Astrocyte of the cerebellum (primary cell): ENCODE results near the gene CCDC88A.

Experiments
- DNase-seq: peaks from one replicate; pipeline ENCODE4 v3.0.0-alpha.2; 2011; ENCODE audit warnings: low read depth
- H3K4me3 ChIP-seq: 2 replicates; pipeline ENCODE4 v1.5.1; 2011; ENCODE audit warnings: mild to moderate bottlenecking, low read depth, low read length, moderate library complexity
- CTCF ChIP-seq: IDR thresholded peaks from 2 replicates; pipeline ENCODE4 v1.5.1; 2012; ENCODE audit warnings: low read length, low read depth, moderate library complexity, mild to moderate bottlenecking; ENCODE audit errors: missing control alignments
- in situ Hi-C: cut with HindIII; loops from 2 replicates; pipeline ENCODE4 v1.10.0; 2017; ENCODE audit warnings: low sequenced_read_pairs

CCDC88A gene

DNA sequence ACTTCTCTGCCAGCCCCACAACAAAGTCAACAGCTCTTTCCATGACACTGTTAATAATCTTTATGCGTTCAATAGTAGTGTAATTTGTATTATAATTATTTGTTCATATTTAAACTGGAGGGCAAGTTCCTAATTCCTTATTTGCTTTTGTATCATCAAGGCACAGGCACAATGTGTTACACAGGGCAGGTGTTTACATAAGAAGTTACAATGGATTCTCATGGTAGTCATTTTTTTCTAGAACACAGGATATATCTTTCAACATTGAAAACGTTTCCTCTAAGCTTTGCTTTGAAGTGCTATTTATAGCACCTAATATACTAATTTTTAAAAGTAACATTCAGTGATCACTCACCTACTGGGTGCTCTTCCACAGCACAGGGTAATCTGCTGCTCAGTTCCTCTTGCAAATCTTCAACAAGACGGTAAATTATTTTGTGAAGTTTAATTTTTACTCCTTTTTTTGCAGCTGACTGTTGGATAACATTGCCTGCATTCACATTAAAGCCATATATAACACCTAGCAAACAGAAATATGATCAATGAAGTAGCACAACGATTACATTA lies 179.9 kb downstream of the CCDC88A start:
- no peak overlapping the region for H3K4me3 ChIP-seq
- in situ Hi-C loops, result no loop called here
- DNase-seq, result no peak
- no peak for TF ChIP-seq CTCF
